Activated CD8-positive, alpha-beta memory T cell treated with anti-CD3 and anti-CD28 coated beads, Interleukin-2, amount 50 U/mL, for 48 hours (primary cell): Measurements from ENCODE around the gene BCL11B.

Experiments
- DNase-seq: peaks from one replicate; pipeline ENCODE4 v3.0.0-alpha.2; 2020

The BCL11B gene

GRCh38 chr14:99155173-99156089, 116.6 kb downstream of the BCL11B start:
- DNase-seq = peak; percentile 44

GRCh38 chr14:99150236-99150635, 121.8 kb downstream of the BCL11B start:
- no peak for DNase-seq

- peak; percentile 30 for DNase-seq
These were observed 123.0 kb downstream of the BCL11B start for GRCh38 chr14:99148861-99149610.

- peak; percentile 41 for DNase-seq
These were observed 123.9 kb downstream of the BCL11B start for GRCh38 chr14:99148131-99148530.

- peak; percentile 34 for DNase-seq
These were observed 124.6 kb downstream of the BCL11B start for GRCh38 chr14:99147366-99147740.

GRCh38 chr14:99146616-99147365, 125.2 kb downstream of the BCL11B start:
- DNase-seq = peak; percentile 22

GRCh38 chr14:99145307-99145706, 126.7 kb downstream of the BCL11B start:
- DNase-seq = no peak

- DNase-seq = no peak
These were observed 128.2 kb downstream of the BCL11B start for GRCh38 chr14:99143793-99144192.

- no peak for DNase-seq
These were observed 128.9 kb downstream of the BCL11B start for GRCh38 chr14:99143126-99143525.

GRCh38 chr14:99141236-99141635, 130.8 kb downstream of the BCL11B start:
- DNase-seq = no peak

- peak; percentile 29 for DNase-seq
These were observed 132.8 kb downstream of the BCL11B start for GRCh38 chr14:99138999-99139865.

GRCh38 chr14:99137913-99138571, 134.0 kb downstream of the BCL11B start:
- peak; percentile 44 for DNase-seq

GRCh38 chr14:99137001-99137700, 134.8 kb downstream of the BCL11B start:
- DNase-seq = peak; percentile 50

- peak; percentile 3 for DNase-seq
These were observed 135.6 kb downstream of the BCL11B start for GRCh38 chr14:99136401-99136800.

GRCh38 chr14:99136047-99136400, 136.0 kb downstream of the BCL11B start:
- peak; percentile 36 for DNase-seq

GRCh38 chr14:99134516-99135046, 137.4 kb downstream of the BCL11B start:
- DNase-seq = peak; percentile 30

- DNase-seq = peak; percentile 37
These were observed 138.1 kb downstream of the BCL11B start for GRCh38 chr14:99133636-99134515.

- DNase-seq = peak; percentile 30
These were observed 139.0 kb downstream of the BCL11B start for GRCh38 chr14:99132821-99133635.
